ENCODE measurements around the gene FER.

GRCh38 chr5:109156885-109157284, 409.2 kb downstream of the FER start:
- TF ChIP-seq CTCF (IDR thresholded peaks at IDR 0.05) (no peak), POLR2A (IDR thresholded peaks at IDR 0.05) (no peak)
